GM03348 (cell line): Measurements from ENCODE around the gene RNF26.
A peak's percentile ranks its signal among the peaks of the same experiment; 100 is the strongest.
"Not testable (repeated sequence)": the region's sequence is repeated elsewhere in the genome, so short reads cannot be mapped to it uniquely, and the experiment has no call there.

Experiments
- DNase-seq: peaks from one replicate; pipeline ENCODE4 v3.0.0; 2012; ENCODE audit warnings: low spot score

RNF26 gene

DNA sequence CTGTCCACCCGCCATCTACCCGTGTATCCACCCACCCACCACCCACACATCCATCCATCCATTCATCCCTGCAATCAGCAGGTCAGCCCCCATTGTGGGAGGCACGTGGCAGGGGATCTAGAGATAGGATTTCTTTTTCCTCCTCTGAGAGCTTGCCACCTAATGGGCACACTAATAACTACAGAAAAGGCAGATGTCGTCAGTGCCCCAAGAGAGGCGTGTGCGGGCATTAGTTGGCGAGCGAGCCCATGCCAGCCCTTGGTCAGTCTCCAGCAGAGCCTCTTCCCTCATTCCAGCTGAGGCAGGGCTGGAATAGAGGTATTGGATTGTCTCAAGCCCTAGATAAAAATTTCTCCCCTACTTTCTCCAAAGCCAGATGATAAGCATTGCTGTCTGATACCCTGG is 37.5 kb downstream of the RNF26 start:
- DNase-seq, result no peak

DNA sequence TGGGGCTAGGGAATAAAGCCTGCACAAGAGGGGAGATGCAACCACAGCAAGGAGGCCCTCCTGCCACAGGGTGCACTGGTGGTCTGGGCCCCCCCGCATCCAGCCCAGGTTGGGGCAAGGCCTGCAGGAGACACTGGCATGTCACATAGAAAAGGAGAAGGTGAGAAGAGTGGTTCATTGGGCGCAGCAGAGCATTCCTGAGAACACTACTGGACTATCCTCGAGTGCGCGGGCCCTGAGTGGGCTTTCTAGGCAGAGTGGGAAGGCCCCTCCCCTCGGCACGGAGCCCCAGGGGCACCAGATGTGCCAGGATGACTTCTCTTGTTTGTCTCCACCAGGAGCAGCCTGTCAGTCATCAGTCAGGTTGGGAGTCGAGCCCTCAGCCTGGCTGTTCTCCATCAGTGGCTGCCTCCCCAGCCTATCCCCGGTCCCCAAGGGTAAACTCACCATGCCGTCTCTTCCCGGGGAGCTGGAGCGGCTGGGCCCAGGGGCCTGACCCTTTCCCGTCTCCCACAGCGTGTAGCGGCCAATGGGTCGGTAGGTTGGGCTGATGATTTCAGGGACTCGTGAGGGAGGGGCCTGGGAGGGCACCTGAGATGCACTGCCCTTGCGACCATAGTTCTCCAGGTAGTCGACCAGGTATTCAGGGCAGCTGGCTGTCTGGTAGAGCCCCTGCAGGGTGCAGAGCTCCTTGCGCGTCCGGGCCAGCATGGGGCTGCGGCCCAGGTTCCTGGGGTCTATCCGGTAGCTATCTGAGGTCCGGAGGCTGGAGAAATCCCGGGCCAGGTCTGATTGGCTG is 38.1 kb downstream of the RNF26 start:
- DNase-seq, result no peak

DNA sequence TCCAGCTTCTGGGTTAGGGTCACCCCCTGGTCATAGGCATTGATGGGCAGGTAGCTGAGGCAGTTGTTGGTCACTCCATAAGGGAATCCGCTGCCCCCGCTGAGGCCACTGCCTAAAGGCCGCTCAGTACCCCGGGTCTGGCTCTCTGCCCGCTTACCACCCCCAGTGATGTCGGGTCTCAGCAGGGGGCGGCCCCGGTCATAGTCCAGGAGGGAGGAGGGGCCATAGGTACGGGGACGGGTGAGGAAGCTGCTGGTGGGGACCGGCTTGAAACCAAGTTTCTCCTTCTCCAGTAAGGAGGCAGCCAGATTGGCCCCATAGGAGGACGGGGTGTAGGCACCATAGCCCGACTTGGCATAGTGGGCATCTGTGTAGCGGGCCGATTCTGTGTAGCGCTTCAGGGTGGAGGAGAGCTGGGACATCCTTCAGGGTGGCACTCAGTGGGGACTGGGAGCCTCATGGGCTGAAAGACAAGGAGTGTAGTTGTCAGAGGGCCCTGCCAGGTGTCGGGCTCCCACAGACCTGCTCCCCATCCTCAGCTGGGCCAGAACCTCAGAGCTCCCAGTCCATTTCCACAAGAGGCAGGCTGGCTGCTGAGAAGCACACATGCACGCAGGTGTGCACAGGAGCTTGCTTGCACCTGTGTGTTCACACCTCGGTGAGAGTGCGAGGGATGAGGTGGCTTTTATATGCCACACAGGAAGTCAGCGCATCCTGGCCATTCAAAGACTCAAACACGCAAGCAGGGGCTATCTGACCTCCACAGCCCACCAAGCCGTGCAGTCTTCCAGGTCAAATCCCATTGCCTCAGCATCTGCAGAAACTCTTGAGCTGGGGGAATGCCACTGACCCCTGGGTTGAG is 39.0 kb downstream of the RNF26 start:
- no peak for DNase-seq

DNA sequence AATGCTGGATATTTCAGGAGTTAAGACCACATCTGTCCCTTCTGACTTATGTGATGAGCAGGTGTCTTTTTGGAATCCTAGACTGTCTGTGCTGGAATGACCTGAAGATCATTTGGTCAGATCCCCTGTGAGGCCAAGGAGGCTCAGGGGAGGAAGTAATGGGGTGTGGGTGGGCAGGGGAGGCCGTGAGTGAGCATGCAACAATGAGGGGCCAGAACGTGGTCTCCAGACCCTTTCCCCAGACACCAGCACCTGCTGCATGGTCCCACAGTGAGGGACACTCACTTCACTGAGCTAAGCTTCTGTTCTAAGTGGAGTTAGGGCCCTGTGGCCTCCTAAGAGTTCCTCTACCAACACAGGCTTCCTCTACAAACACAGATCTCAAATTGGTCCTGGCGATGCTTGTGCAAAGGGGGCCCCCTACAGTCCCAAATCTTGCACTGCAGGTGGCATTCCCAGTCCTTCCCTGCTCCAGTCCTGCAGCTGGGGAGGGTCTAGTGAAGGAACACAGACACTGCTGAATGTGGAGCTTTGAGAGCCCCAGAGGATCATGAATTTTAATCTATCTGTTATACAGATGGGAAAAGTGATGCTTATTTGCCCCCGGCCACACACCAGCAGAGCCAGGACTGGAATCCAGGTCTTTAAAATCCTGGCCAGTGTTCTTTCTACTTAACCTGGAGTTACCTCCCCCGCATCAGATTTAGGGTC is 39.7 kb downstream of the RNF26 start:
- peak; percentile 84 for DNase-seq

DNA sequence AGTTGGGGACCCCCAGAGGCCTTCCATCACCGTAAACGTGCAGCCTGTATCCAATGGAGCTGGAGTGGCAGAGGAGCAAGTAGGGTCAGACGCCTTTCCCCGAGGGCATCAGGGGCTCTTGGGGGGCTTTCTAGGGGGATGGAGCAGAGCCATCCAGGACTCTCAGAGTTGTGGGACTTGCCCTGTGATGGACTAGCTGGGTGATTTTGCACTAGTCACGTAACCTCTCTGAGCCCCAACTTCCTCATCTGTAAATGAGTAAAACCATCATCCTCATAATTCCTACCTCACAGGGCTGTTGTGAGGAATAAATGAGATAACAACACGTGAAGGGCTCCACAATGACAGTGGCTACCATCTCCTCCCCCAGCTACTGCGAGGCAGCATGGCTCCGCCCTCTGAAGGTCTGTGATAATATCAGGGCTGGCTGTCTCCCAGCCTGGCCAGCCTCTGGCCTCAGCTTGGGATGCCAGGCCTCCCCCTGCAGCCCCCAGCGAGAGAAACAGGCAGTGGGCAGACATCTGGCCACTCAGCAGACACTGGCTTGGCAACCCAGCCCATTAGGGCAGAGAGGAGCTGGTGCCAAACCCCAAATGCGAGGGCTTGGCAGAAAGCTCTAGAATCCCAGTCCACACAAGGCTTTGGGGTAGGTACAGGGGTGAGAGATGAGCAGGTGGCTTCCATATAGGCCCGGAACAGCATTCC is 40.5 kb downstream of the RNF26 start:
- no peak for DNase-seq

DNA sequence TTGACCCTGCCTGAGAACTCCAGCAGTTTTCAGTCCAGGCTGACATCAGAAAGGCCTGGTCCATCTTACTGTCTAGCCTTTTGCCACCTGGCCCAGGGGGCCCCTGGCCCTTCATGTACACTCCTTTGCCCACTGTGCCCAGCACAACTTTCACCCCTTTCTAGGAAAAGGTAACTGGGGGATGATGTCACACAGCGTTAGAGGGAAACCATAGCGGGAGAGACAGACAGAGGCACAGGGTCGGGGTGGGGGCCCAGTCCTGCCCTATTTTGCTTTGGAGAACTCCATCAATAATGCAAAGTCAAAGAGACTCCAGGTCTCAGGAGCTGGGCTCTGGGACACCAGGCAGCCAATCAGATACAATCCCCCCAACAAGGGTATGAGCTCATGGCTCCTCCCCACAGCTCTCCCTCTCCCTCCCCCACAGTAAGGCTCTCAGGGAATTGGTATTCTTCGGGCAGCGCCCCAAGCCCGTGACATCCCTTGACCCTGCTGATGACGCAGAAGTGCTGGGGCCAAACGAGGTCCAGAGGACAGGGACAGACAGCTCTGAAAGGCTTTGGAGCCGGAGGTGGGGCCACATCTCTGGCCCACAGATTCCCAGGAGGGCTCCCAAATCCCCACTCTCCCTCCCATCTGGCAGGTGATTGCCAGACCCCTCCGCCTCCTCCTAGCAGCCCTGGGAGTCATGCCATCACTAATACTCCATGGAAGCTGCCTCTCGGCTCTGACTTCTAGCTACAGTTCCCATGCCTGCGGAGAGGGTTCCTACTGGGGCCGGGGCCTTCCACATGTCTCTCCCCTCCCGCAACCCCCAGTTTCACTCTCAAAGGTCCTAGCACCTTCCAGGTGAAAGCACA is 41.2 kb downstream of the RNF26 start:
- peak; percentile 53 for DNase-seq

DNA sequence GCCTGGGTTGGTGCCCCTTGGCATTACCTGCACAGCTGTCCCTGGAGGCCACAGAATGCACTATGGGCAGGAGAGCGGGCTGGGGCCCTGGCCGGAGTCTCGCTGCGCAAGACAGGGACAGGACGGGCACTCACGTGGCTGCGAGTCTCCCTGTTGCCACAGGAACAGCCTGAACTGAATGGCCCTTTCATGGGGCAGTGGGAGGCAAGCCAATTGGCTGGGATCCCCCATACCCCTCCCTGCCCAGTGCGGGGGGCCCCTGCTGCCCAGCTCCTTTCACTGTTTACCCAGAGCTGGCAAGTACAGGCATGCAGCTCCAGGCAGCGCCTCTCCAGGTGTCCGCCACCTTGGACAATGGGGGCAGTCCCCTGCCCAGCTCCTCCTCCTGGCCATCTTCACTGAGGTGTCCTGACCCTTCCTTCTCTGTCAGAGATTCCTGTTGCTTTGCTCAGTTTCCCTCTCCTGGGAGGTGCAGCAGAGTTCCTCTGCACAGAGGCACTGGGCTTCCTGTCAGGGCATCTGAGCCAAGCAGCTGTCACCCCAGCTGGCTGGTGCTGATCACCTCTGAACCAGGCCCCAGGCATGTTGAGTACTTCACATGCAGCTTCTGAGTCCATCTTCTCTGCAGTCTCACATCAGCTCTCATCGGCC is 42.0 kb downstream of the RNF26 start:
- no peak for DNase-seq

DNA sequence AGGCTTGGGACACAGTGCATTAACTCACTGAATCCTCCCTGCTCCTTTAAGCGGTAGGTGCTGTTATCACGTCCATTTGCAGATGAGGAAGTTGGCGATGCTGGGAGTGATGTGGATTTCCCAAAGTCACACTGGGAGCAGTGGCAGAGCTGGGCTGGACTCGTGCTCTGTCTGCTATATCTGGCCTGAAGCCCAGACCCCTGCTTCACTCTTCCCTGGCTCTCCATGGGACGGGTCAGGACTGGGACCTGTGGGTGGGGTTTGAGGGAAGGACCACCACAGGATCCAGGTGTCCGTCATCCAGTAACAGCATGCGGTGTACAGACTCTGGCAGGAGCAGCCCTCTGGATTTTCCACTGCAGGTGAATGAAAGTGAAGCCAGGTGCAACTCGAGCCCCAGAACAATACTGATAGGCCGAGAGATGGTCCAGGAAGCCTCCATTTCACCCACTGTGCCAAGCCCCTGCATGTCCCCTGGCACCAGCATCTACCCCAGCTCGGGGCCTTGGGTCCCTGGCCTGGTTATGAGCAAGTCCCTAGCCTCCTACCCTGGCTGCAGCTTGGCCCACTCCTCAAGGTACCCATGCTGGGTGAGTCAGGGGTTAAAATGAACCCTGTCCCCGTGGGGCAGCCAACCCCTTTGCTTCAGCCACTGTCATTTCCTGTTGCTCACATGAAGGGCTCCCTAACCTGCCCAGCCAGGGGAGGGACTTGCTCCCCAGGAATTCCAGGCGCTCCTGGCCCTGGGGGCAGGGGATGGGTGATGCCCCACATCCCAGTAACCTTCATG is 43.0 kb downstream of the RNF26 start:
- DNase-seq, result no peak

DNA sequence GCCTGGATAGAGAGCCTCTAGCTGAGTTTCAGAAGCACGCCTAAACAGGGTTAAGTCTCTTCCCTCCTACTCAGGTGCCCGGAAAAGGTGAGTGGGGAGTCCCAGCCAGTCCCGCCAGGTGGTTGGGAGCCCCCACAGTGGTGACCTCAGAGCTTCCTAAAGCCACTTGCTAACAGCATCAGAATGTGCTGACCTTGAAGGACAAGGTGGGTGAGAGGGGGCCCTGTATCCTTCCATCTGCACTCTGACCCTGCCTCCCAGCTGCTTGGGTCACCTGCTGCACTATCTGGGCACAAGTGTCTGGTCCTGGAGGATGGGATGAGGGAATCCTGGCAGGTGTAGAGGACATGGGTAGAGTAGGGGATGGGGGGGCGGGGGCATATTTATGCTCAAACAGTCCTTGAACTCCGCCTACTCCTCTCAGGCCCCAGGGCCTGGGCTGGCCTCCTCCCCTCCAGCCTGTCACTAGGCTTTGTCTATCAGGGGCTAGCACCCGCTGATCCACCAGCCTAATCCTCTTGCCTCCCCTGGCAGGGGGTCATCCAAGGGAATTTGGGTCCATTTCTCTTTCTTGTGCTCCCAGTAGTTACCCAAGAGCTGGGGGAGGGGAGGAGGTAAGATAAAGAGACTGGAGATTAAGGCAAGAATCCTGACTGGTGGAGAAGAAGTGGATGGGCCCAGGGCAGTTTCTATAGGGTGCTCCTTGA is 43.8 kb downstream of the RNF26 start:
- no peak for DNase-seq

DNA sequence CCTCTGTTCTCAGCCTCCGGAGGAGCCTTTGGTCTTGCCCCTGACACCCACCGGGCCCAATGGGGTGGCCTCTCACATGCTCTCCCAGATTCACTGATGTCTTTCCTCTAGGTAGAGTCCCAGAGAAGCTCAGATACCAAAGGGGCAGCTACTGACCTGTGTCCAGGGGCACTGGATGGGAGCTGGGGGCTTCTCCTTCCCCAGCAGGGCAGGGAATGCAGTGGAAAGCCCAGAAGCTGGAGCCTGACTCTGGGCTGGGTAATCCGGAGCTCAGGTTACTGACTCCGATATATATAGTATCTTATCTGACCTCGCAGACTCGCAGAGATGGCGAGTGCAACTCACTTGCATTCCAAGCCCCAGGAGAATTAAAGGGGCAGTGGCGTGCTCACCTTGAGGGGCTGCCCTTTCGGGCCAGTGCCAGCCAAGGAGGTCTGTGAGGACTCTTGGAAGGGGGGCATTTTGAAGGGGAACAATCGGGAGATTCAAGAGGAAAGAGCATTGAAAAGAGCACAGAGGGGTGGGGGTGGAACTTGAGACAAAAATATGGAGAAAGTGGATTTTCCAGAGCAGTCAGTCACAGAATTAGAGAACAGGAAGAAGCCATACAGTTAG is 44.6 kb downstream of the RNF26 start:
- DNase-seq, result no peak

DNA sequence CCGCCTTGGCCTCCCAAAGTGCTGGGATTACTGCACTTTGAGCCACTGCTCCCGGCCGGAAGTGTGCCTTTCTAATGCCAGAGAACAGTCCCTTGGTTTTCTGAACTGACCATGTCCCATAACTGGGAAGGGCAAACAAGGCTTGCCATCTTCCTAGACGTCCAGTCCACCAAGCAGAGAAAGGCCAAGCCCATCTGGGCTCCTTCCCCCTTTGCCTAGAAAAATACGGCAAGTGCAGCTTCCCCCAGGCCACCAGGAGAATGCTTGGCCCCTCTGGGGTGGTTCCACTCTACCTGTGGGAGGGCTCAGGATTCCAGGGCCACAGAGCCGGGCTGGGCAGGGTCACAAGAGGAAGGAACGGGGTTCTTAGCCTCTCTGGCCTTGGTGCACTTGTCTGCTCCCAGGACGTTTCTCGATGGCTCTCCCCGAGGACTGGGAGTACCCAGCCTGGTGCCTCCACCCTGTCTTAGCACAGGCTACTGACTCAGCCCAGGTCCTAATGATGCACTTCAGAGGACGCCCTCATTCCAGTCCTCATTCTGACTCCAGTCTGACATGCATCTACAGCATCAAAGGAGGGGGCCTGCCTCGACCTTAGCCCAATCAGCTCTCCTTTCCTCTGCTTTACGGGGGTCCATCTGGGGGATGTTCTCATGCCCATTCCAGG is 46.0 kb downstream of the RNF26 start:
- no peak for DNase-seq

DNA sequence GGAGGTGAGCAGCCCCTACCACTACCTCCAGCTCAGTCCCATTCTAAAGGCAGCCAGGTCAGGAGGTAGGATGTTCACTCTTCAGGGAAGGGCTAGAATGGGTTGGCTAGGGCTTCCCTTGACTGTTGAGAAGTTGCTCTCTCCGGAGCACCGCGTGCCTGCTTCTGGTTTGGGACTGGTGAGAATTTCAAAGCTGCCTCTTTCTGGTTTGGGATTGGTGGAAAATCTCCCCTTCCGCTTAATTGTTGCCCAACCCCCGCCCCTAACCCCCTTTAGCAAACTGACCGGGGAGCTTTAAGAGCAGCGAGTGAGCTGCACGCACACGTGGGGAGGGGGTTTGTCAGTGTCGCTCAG is 46.5 kb downstream of the RNF26 start:
- no peak for DNase-seq

DNA sequence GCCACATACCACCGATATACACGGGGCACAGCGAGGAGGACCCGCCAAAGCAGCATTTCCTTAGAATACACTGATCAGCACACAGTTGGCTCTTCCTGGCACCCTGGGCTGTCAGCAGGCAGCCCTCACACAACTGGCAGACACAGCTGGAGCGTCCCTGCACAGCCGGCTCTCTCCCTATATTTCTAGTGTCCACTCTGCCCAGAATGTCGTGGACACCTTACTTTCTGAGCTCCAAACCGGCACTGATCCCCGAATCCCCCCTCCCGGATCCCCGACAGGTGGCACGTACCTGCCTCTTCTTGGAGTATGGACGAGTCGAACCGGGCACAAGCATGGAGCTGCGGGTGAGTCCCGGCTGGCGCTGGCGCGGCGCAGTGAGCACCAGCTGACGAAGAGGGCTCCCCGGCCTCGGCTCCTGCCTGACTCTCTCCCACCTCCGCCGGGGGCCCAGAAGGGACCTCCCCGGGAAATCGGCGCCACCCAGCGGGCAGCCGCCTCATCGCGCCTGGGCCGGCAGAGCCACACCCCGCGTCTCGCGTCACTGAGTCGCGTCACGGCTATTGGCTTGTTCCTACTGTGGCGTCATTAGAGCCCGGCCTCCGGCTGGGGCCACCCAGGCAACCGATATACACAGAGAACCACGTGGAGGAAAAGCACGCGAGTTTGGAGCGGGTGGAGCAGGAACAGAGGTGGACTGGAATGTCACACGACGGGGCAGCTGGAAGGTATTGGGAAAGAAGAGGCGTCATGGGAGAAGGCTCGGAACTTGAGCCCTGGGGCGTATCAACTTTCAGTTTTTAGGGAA is 47.1 kb downstream of the RNF26 start, which contains the start of gene USP2:
Gene USP2, minus strand, starts transcription at position 510 of the 808 bp plus-strand sequence. CDS start 8,210 bp downstream, outside the sequence.
- DNase-seq, result peak; percentile 98

DNA sequence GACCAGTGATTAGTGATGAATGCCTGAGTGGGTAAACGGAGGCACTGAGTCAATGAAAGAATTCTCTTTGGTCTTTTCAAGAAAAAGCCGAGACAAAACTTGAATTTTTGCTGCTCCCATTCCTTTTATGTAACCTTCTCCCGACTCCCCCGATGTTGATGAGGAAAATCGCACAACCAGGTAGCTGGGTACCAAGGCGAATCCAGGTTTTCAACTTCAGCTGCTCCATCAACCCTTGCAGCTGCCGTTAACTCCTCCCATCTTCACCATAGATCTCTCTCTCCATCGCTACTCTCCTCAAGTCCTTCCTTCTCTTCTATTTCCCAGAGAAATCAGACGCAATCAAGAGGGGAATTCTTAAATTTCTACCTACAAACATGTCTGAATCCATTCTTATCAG is 47.8 kb downstream of the RNF26 start:
- no peak for DNase-seq

DNA sequence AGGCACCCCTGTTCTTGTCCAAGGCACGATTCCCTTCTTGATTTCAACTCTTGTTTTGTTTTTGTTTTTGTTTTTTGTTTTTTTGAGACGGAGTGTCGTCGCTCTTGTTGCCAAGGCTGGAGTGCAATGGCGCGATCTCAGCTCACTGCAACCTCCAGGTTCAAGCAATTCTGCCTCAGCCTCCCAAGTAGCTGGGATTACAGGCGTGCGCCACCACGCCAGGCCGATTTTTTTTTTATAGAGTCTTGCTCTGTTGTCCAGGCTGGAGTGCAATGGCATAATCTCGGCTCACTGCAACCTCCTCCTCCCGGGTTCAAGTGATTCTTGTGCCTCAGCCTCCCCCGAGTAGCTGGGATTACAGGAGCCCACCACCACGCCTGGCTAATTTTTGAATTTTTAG is 48.2 kb downstream of the RNF26 start:
- not testable (repeated sequence) for DNase-seq

DNA sequence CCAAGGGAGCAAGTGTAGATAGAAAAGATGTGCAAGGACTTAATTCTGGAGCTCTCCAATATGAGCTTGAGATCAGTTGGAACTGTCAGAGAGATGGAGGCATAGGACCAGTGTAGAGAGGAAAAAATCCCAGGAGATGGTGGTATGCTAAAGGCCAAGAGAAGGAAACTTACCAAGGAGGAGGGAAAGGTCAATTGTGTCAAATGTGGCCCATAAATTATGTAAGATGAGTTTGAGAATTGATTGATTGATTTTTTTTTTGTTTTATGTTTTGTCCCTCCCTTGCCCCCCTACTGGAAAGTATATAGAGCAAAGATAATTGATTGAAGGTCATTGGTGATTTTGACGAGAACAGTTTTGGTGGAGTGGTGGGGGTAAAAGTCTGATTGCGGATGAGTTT is 50.0 kb downstream of the RNF26 start:
- peak; percentile 2 for DNase-seq
